Measurements from ENCODE around the gene TEX47.

TEX47 gene

GRCh38 chr7:88771417-88771816, 24.1 kb downstream of the TEX47 start:
- H3K27ac Mint-ChIP-seq, result no peak overlapping the region
- H3K36me3 Mint-ChIP-seq (ENCODE audit: low read depth), result no peaks in the 10 kb centered on the region
- no peaks in the 10 kb centered on the region for H3K4me1 Mint-ChIP-seq (ENCODE audit: low read depth)
- intact Hi-C loops (cut with micrococcal nuclease), result no loop called here
- no peaks in the 10 kb centered on the region for H3K27me3 Mint-ChIP-seq
- H3K9me3 Mint-ChIP-seq, result no peaks in the 10 kb centered on the region
- no peak overlapping the region for H3K4me3 Mint-ChIP-seq

GRCh38 chr7:88761779-88762178, 33.8 kb downstream of the TEX47 start:
- H3K36me3 Mint-ChIP-seq (ENCODE audit: low read depth), result no peaks in the 10 kb centered on the region
- H3K4me1 Mint-ChIP-seq (ENCODE audit: low read depth), result peaks cover 6% of the 10 kb centered on the region
- no peak overlapping the region for H3K27ac Mint-ChIP-seq
- H3K9me3 Mint-ChIP-seq, result no peaks in the 10 kb centered on the region
- peaks cover 40% of the 10 kb centered on the region for H3K27me3 Mint-ChIP-seq
- no peak overlapping the region for H3K4me3 Mint-ChIP-seq
- intact Hi-C loops (cut with micrococcal nuclease), result no loop called here

- Mint-ChIP-seq H3K9me3 (no peaks in the 10 kb centered on the region), H3K27ac (no peak overlapping the region), H3K4me3 (no peak overlapping the region), H3K36me3 (ENCODE audit: low read depth) (no peaks in the 10 kb centered on the region), H3K27me3 (peaks cover 48% of the 10 kb centered on the region), H3K4me1 (ENCODE audit: low read depth) (peaks cover 6% of the 10 kb centered on the region)
- intact Hi-C loops (cut with micrococcal nuclease), result no loop called here
Observed at GRCh38 chr7:88760136-88760515, 35.4 kb downstream of the TEX47 start.

- H3K27ac Mint-ChIP-seq, result no peak within 1 kb of the TSS
- H3K9me3 Mint-ChIP-seq, result no peaks in the 10 kb centered on the region
- intact Hi-C loops (cut with micrococcal nuclease), result no loop called here
- H3K27me3 Mint-ChIP-seq, result peaks cover 49% of the 10 kb centered on the region
- no peak within 1 kb of the TSS for H3K4me3 Mint-ChIP-seq
- H3K4me1 Mint-ChIP-seq (ENCODE audit: low read depth), result peaks cover 6% of the 10 kb centered on the region
- H3K36me3 Mint-ChIP-seq (ENCODE audit: low read depth), result no peaks in the 10 kb centered on the region
Observed at GRCh38 chr7:88759230-88760135, 36.1 kb downstream of the TEX47 start, which contains the start of gene ZNF804B. Gene ZNF804B, plus strand, starts transcription at chr7:88759700. Its CDS starts 277 bp downstream, at chr7:88759977.

GRCh38 chr7:88758381-88759229, 36.9 kb downstream of the TEX47 start:
- Mint-ChIP-seq H3K27ac (no peak overlapping the region), H3K27me3 (peaks cover 50% of the 10 kb centered on the region), H3K4me1 (ENCODE audit: low read depth) (peaks cover 6% of the 10 kb centered on the region), H3K36me3 (ENCODE audit: low read depth) (no peaks in the 10 kb centered on the region), H3K9me3 (no peaks in the 10 kb centered on the region), H3K4me3 (no peak overlapping the region)
- intact Hi-C loops (cut with micrococcal nuclease), result no loop called here

- peaks cover 6% of the 10 kb centered on the region for H3K4me1 Mint-ChIP-seq (ENCODE audit: low read depth)
- H3K27ac Mint-ChIP-seq, result no peak overlapping the region
- intact Hi-C loops (cut with micrococcal nuclease), result no loop called here
- no peak overlapping the region for H3K4me3 Mint-ChIP-seq
- H3K27me3 Mint-ChIP-seq, result peaks cover 46% of the 10 kb centered on the region
- H3K36me3 Mint-ChIP-seq (ENCODE audit: low read depth), result no peaks in the 10 kb centered on the region
- H3K9me3 Mint-ChIP-seq, result no peaks in the 10 kb centered on the region
Observed at GRCh38 chr7:88757371-88757770, 38.2 kb downstream of the TEX47 start.

- no peak overlapping the region for H3K27ac Mint-ChIP-seq
- H3K36me3 Mint-ChIP-seq (ENCODE audit: low read depth), result no peaks in the 10 kb centered on the region
- H3K27me3 Mint-ChIP-seq, result peaks cover 41% of the 10 kb centered on the region
- peaks cover 6% of the 10 kb centered on the region for H3K4me1 Mint-ChIP-seq (ENCODE audit: low read depth)
- intact Hi-C loops (cut with micrococcal nuclease), result no loop called here
- H3K9me3 Mint-ChIP-seq, result no peaks in the 10 kb centered on the region
- no peak overlapping the region for H3K4me3 Mint-ChIP-seq
Observed at GRCh38 chr7:88756802-88757201, 38.7 kb downstream of the TEX47 start.

- Mint-ChIP-seq H3K4me3 (no peak overlapping the region), H3K36me3 (ENCODE audit: low read depth) (no peaks in the 10 kb centered on the region), H3K9me3 (no peaks in the 10 kb centered on the region), H3K27ac (no peak overlapping the region), H3K27me3 (no peaks in the 10 kb centered on the region), H3K4me1 (ENCODE audit: low read depth) (no peaks in the 10 kb centered on the region)
- intact Hi-C loops (cut with micrococcal nuclease), result no loop called here
Observed at GRCh38 chr7:88746126-88746525, 49.4 kb downstream of the TEX47 start.

All from dendritic cell treated with granulocyte-macrophage colony-stimulating factor and Interleukin-4, amounts not matched to agents 40 ng/mL and 50 ng/mL, for 4 days (primary cell).